BJ (cell line): Measurements from ENCODE around the gene PCP2. TPM values are rescaled to one million over a fixed set of nuclear protein-coding genes. Genes with fewer than 3 reads are reported as not detected.
A peak's percentile ranks its signal among the peaks of the same experiment; 100 is the strongest.

Source experiments
- CTCF ChIA-PET: fragments of 350-600 bp; formaldehyde crosslinking; extraction: SDS; loops from one replicate; lab custom pipeline; 2021; ENCODE audit warnings: antibody characterized with exemption, inconsistent platforms; lab: Yijun Ruan, JAX
- POLR2A ChIA-PET: fragments of 300-600 bp; sonication (Branson Sonifier 250); formaldehyde crosslinking; extraction: SDS; loops from one replicate; lab custom pipeline; 2021; ENCODE audit warnings: antibody characterized with exemption; lab: Charles Lee
- DNase-seq: peaks from one replicate; pipeline ENCODE4 v3.0.0-alpha.2; 2011; ENCODE audit warnings: low read depth
- H3K27me3 ChIP-seq: 2 replicates; pipeline ENCODE4 v1.6.0; 2011; ENCODE audit warnings: low read length; ENCODE audit not compliant: control insufficient read depth, insufficient read depth
- H3K36me3 ChIP-seq: 2 replicates; pipeline ENCODE4 v1.5.1; 2011; ENCODE audit warnings: low read length; ENCODE audit not compliant: control insufficient read depth, insufficient read depth
- H3K4me3 ChIP-seq: 2 replicates; pipeline ENCODE4 v1.5.1; 2011; ENCODE audit warnings: low read depth, mild to moderate bottlenecking, control low read depth, low read length
- polyA plus RNA-seq: library from polyadenylated mRNA; depleted of rRNA; stranded (reverse); fragments of >200 nt; gene quantifications from 2 replicates; pipeline ENCODE4 v1.2.3, GENCODE V29; 2011
- TF ChIP-seq, protein P1 (sequence below): IDR thresholded peaks from 2 replicates; pipeline ENCODE4 v1.5.1; 2011; ENCODE audit warnings: low read depth, mild to moderate bottlenecking, control low read depth, inconsistent platforms, low read length, moderate library complexity; ENCODE audit not compliant: insufficient read depth

PCP2 gene
- polyA plus RNA-seq, 1 experiment: not detected

DNA sequence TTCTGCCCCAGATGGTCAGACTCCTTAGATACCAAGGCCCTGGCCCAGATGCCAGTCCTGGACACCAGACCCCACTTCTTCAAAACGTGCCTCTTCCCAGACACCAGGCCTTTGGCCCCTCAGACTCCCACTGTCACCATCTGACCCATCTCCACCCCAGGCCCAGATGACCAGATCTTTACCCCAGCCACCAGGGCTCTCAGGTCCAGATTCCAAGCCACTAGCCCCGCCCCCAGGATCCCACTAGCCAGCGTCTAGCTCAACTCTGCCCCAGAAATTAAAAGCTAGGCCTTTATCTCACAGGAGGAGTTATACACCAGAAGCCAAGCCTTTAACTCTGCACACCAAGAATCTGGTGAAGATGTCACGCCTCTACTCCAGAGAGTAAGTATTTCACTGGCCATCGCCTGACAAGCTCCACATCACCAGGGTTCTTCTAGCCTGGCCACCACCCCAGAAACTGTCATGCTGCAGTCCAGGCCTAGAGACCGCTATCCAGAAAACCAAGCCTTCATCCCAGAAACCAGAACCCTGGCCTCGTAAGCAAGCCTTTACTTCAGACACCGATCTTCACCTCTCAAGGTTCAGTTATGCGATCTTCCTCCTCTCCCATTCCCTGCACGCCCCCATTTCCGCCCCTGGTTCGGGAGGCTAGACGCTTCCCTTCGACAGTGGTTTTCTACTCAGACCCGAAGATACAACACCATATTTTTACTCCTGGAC is 4.8 kb downstream of the PCP2 start:
- TF ChIP-seq, protein P1, sequence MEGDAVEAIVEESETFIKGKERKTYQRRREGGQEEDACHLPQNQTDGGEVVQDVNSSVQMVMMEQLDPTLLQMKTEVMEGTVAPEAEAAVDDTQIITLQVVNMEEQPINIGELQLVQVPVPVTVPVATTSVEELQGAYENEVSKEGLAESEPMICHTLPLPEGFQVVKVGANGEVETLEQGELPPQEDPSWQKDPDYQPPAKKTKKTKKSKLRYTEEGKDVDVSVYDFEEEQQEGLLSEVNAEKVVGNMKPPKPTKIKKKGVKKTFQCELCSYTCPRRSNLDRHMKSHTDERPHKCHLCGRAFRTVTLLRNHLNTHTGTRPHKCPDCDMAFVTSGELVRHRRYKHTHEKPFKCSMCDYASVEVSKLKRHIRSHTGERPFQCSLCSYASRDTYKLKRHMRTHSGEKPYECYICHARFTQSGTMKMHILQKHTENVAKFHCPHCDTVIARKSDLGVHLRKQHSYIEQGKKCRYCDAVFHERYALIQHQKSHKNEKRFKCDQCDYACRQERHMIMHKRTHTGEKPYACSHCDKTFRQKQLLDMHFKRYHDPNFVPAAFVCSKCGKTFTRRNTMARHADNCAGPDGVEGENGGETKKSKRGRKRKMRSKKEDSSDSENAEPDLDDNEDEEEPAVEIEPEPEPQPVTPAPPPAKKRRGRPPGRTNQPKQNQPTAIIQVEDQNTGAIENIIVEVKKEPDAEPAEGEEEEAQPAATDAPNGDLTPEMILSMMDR: no peak
- CTCF ChIA-PET: interaction anchor here (1.9 kb wide), 1 partner anchor 171 kb away, joined by 6 read pairs; no protein-coding TSS in a partner anchor
- Histone ChIP-seq H3K4me3 (peak overlapping the region; percentile 73), H3K36me3 (peaks cover 10% of the 10 kb centered on the region), H3K27me3 (no peaks in the 10 kb centered on the region)
- POLR2A ChIA-PET: interaction anchor here (0.5 kb wide), 1 partner anchor 407 kb away, joined by 3 read pairs; no protein-coding TSS in a partner anchor
- DNase-seq: no peak

DNA sequence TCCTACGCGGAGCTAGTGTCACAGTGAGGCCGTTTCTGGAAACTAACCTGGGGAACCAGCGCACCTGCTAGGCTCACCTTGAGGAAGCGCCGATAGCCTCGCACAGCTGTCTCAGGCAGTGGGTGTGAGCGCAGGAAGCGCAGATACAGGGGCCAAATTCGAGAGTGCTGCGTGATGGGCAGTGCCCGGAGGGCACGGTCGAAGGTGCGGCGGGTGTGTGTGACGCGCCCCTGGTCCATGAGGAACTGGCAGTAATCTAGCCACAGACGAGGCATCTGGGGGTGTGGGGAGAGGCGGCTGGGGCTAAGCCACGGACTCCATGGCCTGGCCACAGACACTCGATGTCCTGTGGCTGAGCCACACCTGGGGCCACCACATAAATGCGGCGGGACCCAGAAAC is 6.4 kb downstream of the PCP2 start:
- DNase-seq: no peak
- ChIA-PET CTCF (interaction anchor here (1.0 to 1.7 kb wide), 3 partner anchors 25 to 173 kb away, joined by 3 to 4 read pairs (median 4); partner anchors contain the start of gene TRAPPC5), POLR2A (no interaction called here)
- no peaks in the 10 kb centered on the region for H3K27me3 ChIP-seq
- H3K36me3 ChIP-seq: peaks cover 12% of the 10 kb centered on the region
- no peak overlapping the region for H3K4me3 ChIP-seq
- TF ChIP-seq, protein P1: no peak

DNA sequence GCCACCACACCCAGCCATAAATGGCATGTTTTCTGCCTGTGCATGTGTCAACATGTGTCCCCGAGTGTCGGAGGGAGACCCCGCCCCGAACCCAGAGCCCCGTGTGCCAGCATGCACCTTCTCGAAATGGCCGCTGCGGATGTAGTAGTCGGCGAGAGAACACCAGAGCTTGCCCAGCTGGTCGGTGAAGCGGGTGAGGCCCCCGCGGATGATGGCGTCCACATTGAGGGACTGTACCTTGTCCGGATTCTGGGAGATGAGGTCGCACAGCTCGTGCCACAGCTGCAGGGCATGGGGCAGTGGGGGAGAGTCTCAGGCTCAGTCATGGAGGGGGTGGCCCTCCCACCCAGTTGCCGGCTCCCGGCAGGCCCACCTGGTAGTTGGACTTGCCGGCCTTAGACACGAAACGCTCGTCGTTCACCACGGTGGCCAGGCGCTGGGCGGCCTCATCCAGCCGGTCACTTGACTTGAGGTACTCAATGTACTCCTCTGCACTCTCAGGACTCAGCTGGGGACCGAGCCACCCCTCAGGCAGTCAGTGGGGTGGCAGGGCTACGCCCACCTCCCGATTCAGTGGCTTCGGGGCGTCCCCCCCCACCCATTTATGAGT is 7.7 kb downstream of the PCP2 start:
- TF ChIP-seq, protein P1: no peak
- POLR2A ChIA-PET: no interaction called here
- Histone ChIP-seq H3K27me3 (no peaks in the 10 kb centered on the region), H3K36me3 (peaks cover 20% of the 10 kb centered on the region), H3K4me3 (no peak overlapping the region)
- CTCF ChIA-PET: no interaction called here
- DNase-seq: no peak

DNA sequence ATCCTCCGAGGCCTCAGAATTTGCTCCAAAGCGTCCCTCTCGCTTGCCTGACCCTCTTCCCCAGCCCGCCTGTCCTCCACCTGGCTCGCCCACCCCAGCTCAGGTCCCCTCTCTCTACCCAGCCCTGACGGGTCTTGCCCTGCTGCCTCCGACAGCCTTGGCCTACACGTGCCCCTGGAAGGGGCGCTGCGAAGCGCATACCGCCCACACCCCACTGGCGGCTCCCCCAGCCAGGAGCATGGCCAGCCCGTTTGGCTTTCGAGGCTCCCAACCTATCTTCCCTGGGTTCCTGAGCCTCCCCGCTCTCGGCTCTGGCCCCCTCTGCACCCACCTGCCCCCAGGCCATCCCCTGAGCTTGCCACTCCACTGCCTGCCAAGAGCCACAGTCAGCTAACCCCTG is 8.7 kb downstream of the PCP2 start:
- ChIA-PET POLR2A (no interaction called here), CTCF (no interaction called here)
- DNase-seq: no peak
- TF ChIP-seq, protein P1: no peak
- Histone ChIP-seq H3K36me3 (peaks cover 22% of the 10 kb centered on the region), H3K4me3 (no peak overlapping the region), H3K27me3 (no peaks in the 10 kb centered on the region)

DNA sequence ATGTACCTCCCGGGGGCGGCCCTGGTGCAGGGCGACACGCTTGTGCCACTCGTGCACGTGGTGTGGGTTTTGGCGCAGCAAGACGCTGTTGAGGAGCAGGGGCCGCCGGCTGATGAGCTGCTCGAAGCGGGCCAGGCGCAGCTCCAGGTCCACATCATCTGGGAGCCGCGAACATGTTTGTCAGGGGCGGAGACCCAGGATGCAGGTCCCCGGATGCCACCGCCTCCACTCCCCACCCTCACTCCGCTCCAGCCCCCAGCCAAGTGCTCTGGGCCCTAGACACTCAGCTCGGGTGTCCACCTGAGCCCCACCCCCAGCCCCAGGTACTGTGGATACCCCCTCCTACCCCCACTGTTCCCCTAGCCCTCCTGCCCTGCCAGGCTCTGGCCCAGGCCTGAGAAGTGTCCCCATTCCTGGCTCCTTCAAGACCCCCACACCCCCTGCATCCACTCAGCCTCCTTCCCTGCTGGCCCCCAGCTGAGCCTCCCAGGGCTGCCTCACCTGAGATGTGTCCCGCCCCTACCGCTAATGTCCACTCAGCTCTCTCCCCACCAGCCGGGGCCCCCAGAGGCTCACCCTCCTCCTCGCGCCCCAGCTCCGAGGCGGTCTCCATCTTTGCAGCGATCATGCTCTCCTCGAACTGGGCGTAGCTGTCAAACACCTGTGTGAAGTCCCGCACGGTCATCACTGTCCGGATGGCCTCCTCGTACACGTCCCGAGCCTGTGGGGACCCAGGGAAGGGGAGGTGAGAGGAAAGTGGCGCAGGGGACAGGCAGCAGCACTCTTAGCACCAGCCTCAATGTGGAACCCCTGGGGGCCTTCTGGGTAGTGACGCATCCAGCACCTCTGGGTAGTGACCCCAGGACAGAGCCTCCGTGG is 9.6 kb downstream of the PCP2 start:
- CTCF ChIA-PET: interaction anchor here (1.2 kb wide), 1 partner anchor 56 kb away, joined by 4 read pairs; no protein-coding TSS in a partner anchor
- no peak for DNase-seq
- TF ChIP-seq, protein P1: no peak
- H3K4me3 ChIP-seq: no peak overlapping the region
- POLR2A ChIA-PET: no interaction called here
- H3K36me3 ChIP-seq: peaks cover 22% of the 10 kb centered on the region
- no peaks in the 10 kb centered on the region for H3K27me3 ChIP-seq
